Trophoblast cell (in vitro differentiated cells and primary cell): Measurements from ENCODE around the gene MRTFB.
A peak's percentile ranks its signal among the peaks of the same experiment; 100 is the strongest.

Source experiments
- DNase-seq, 2 donors: peaks; one replicate each; pipeline ENCODE4 v3.0.0-alpha.2; 2016
- H2AFZ ChIP-seq: 2 replicates; pipeline ENCODE4 v1.6.1; 2013; ENCODE audit warnings: low read length, moderate library complexity, mild to moderate bottlenecking; ENCODE audit not compliant: insufficient read depth, poor library complexity
- H2AK5ac ChIP-seq: 2 replicates; pipeline ENCODE4 v1.6.1; 2013; ENCODE audit warnings: mild to moderate bottlenecking, low read length
- H2BK120ac ChIP-seq: 2 replicates; pipeline ENCODE4 v1.6.1; 2013; ENCODE audit warnings: low read length, mild to moderate bottlenecking, moderate library complexity; ENCODE audit not compliant: insufficient read depth, poor library complexity
- H2BK12ac ChIP-seq: 2 replicates; pipeline ENCODE4 v1.6.1; 2013; ENCODE audit warnings: mild to moderate bottlenecking, low read length, moderate library complexity
- H2BK5ac ChIP-seq: 2 replicates; pipeline ENCODE4 v1.6.1; 2013; ENCODE audit warnings: low read length, low read depth, moderate library complexity, mild to moderate bottlenecking; ENCODE audit not compliant: poor library complexity
- H3K14ac ChIP-seq: 2 replicates; pipeline ENCODE4 v1.6.1; 2013; ENCODE audit warnings: mild to moderate bottlenecking, low read length
- H3K18ac ChIP-seq: 2 replicates; pipeline ENCODE4 v1.6.1; 2013; ENCODE audit warnings: mild to moderate bottlenecking, low read length
- H3K23ac ChIP-seq: 2 replicates; pipeline ENCODE4 v1.6.1; 2013; ENCODE audit warnings: low read length
- H3K27ac ChIP-seq: 2 replicates; pipeline ENCODE4 v1.5.1; 2013; ENCODE audit warnings: low read depth, mild to moderate bottlenecking, inconsistent platforms, low read length, moderate library complexity
- H3K27me3 ChIP-seq: 2 replicates; pipeline ENCODE4 v1.6.1; 2013; ENCODE audit warnings: inconsistent platforms, mild to moderate bottlenecking, low read length, moderate library complexity; ENCODE audit not compliant: insufficient read depth
- H3K36me3 ChIP-seq, 2 experiments: 1 replicate in 1 of 2; 2 replicates in 1 of 2; pipeline ENCODE4 v1.6.1; 2013; ENCODE audit warnings: low read length in 2 of 2, mild to moderate bottlenecking in 2 of 2, moderate library complexity in 1 of 2; ENCODE audit not compliant: insufficient read depth in 2 of 2, control insufficient read depth in 1 of 2
- H3K4ac ChIP-seq: 2 replicates; pipeline ENCODE4 v1.6.1; 2013; ENCODE audit warnings: low read depth, mild to moderate bottlenecking, low read length, moderate library complexity
- H3K4me1 ChIP-seq, 2 experiments: 1 replicate in 1 of 2; 2 replicates in 1 of 2; pipeline ENCODE4 v1.6.1; 2013; ENCODE audit warnings: low read length in 2 of 2, mild to moderate bottlenecking in 2 of 2, moderate library complexity in 1 of 2; ENCODE audit not compliant: insufficient read depth in 2 of 2, control insufficient read depth in 1 of 2
- H3K4me2 ChIP-seq: 2 replicates; pipeline ENCODE4 v1.6.1; 2013; ENCODE audit warnings: inconsistent platforms, mild to moderate bottlenecking, low read length, moderate library complexity
- H3K4me3 ChIP-seq: 2 replicates; pipeline ENCODE4 v1.5.1; 2013; ENCODE audit warnings: mild to moderate bottlenecking, low read depth, low read length, inconsistent platforms
- H3K79me1 ChIP-seq: one replicate; pipeline ENCODE4 v1.6.1; 2013; ENCODE audit warnings: low read length
- H3K79me2 ChIP-seq: 2 replicates; pipeline ENCODE4 v1.6.1; 2013; ENCODE audit warnings: low read length, mild to moderate bottlenecking; ENCODE audit not compliant: control insufficient read depth, insufficient read depth, poor library complexity
- H3K9ac ChIP-seq: 2 replicates; pipeline ENCODE4 v1.6.1; 2013; ENCODE audit warnings: mild to moderate bottlenecking, low read length
- H3K9me3 ChIP-seq: 2 replicates; pipeline ENCODE4 v1.6.1; 2013; ENCODE audit warnings: low read depth, mild to moderate bottlenecking, control low read depth, inconsistent platforms, low read length; ENCODE audit not compliant: insufficient read depth
- H4K12ac ChIP-seq: 2 replicates; pipeline ENCODE4 v1.6.1; 2013; ENCODE audit warnings: low read depth, mild to moderate bottlenecking, low read length, moderate library complexity
- H4K8ac ChIP-seq: 2 replicates; pipeline ENCODE4 v1.6.1; 2013; ENCODE audit warnings: low read depth, mild to moderate bottlenecking, low read length, moderate library complexity
- H4K91ac ChIP-seq: one replicate; pipeline ENCODE4 v1.6.1; 2013; ENCODE audit warnings: low read depth, mild to moderate bottlenecking, low read length, moderate library complexity
- WGBS: extraction: QIAGEN DNeasy Blood & Tissue Kit; methylation state at CpG from one replicate; pipeline ENCODE4 v1.1.7; 2013; ENCODE audit warnings: missing lambda C conversion rate; ENCODE audit not compliant: insufficient read length, insufficient coverage; ENCODE audit errors: extremely low coverage; 5-methylcytosine and 5-hydroxymethylcytosine counted together

MRTFB gene

DNA sequence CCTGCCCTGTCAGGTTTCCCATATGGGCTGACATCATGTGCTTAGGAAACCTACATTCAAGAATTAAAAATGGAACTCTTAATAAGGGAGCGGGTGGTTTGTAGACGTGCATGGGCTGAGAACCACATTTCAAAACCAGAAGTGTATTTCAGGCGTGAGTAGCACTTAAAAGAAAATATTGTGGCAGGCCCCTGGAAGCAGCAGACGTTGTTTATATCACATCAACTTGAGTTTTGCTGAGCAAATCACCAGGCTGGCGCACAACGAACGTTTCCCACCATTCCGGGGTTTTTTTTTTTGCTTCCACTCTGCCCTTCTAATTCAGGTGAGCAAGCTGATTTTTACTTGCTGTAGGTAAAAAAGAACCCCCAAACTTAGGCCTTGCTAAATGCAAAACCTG is 220.2 kb downstream of the MRTFB start:
- Histone ChIP-seq H3K36me3 (no peaks in the 10 kb centered on the region), H3K27ac (no peak overlapping the region), H3K27me3 (no peaks in the 10 kb centered on the region), H3K4me2 (no peak overlapping the region), H3K79me1 (no peaks in the 10 kb centered on the region), H4K12ac (no peak overlapping the region), H4K8ac (no peak overlapping the region), H3K14ac (no peak overlapping the region), H2AFZ (no peak overlapping the region), H3K23ac (no peak overlapping the region), H3K4me1 (peaks cover 0 to 5% of the 10 kb centered on the region in 2 experiments), H3K9me3 (peaks cover 4% of the 10 kb centered on the region), H4K91ac (no peak overlapping the region), H3K18ac (no peak overlapping the region), H3K4me3 (no peak overlapping the region), H3K4ac (no peak overlapping the region), H2BK12ac (no peak overlapping the region), H2AK5ac (no peak overlapping the region), H2BK5ac (no peak overlapping the region), H3K79me2 (no peaks in the 10 kb centered on the region), H3K9ac (peak overlapping the region; percentile 47), H2BK120ac (no peak overlapping the region)
- DNase-seq = no peak
- no CpG with 5 or more reads among the region's 8 CpGs for WGBS

DNA sequence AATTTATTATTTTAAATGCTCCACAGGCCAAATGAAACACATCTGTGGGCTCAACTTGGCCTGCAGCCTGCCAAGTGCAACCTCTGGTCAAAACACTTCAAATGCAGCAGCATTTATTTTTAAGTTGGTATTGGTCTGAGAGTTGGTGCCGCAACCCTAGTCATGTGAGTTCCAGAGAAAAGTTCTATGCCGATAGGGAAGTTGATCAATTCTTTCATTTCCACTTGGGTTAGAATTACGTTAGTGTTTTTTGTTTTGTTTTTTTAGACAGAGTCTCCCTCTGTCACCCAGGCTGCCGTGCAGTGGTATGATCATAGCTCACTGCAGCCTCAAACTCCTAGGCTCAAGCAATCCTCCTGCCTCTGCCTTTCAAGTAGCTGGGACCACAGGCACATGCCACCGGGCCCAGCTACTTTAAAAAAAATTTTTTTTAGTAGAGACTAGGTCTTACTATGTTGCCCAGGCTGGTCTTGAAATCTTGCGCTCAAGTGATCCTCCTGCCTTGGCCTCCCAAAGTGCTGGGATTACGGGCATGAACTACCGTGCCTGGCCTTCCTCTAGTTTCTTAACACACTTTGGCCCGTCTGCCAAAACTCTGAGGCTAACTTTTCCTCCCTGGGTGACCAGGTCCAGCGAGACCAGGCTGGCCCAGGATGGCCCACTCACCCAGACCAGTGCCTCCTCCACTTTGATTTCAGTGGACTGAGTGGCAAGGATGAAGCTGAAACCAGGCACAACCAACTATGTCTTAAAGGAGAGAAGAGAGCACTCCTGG is 221.1 kb downstream of the MRTFB start:
- Histone ChIP-seq H2AK5ac (no peak overlapping the region), H3K4me3 (no peak overlapping the region), H3K23ac (no peak overlapping the region), H3K9ac (no peak overlapping the region), H3K4ac (no peak overlapping the region), H3K9me3 (peaks cover 4% of the 10 kb centered on the region), H3K27me3 (no peaks in the 10 kb centered on the region), H3K27ac (no peak overlapping the region), H4K91ac (no peak overlapping the region), H3K4me2 (no peak overlapping the region), H3K18ac (no peak overlapping the region), H2BK12ac (no peak overlapping the region), H3K36me3 (no peaks in the 10 kb centered on the region), H2AFZ (no peak overlapping the region), H3K4me1 (no peaks in the 10 kb centered on the region), H3K79me1 (no peaks in the 10 kb centered on the region), H3K14ac (no peak overlapping the region), H2BK120ac (no peak overlapping the region), H2BK5ac (no peak overlapping the region), H4K12ac (no peak overlapping the region), H4K8ac (no peak overlapping the region), H3K79me2 (no peaks in the 10 kb centered on the region)
- no peak for DNase-seq
- WGBS = no CpG with 5 or more reads among the region's 10 CpGs

DNA sequence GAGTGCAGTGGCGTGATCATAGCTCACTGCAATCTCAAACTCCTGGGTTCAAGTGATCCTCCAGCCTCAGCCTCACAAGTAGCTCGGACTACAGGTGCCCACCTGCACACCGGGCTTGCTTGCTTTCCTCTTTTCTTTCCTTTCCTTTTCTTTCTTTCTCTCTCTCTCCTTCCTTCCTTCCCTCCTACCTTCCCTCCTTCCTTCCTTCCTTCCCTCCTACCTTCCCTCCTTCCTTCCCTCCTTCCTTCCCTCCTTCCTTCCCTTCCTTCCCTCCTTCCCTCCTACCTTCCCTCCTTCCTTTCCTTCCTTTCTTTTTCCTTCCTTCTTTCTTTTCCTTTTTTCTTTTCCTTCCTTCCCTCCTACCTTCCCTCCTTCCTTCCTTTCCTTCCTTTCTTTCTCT is 225.5 kb downstream of the MRTFB start:
- Histone ChIP-seq H4K12ac (no peak overlapping the region), H4K91ac (no peak overlapping the region), H3K4me1 (peaks cover 5 to 6% of the 10 kb centered on the region in 2 experiments), H3K9me3 (no peaks in the 10 kb centered on the region), H3K27ac (no peak overlapping the region), H3K4me3 (no peak overlapping the region), H3K4ac (no peak overlapping the region), H2BK12ac (no peak overlapping the region), H2BK5ac (no peak overlapping the region), H3K36me3 (no peaks in the 10 kb centered on the region), H3K9ac (no peak overlapping the region), H3K14ac (no peak overlapping the region), H2BK120ac (no peak overlapping the region), H2AFZ (no peak overlapping the region), H3K4me2 (no peak overlapping the region), H4K8ac (no peak overlapping the region), H2AK5ac (no peak overlapping the region), H3K79me1 (peaks cover 7% of the 10 kb centered on the region), H3K23ac (no peak overlapping the region), H3K18ac (no peak overlapping the region), H3K27me3 (no peaks in the 10 kb centered on the region), H3K79me2 (peaks cover 2% of the 10 kb centered on the region)
- no CpG with 5 or more reads among the region's 3 CpGs for WGBS
- DNase-seq = no peak

DNA sequence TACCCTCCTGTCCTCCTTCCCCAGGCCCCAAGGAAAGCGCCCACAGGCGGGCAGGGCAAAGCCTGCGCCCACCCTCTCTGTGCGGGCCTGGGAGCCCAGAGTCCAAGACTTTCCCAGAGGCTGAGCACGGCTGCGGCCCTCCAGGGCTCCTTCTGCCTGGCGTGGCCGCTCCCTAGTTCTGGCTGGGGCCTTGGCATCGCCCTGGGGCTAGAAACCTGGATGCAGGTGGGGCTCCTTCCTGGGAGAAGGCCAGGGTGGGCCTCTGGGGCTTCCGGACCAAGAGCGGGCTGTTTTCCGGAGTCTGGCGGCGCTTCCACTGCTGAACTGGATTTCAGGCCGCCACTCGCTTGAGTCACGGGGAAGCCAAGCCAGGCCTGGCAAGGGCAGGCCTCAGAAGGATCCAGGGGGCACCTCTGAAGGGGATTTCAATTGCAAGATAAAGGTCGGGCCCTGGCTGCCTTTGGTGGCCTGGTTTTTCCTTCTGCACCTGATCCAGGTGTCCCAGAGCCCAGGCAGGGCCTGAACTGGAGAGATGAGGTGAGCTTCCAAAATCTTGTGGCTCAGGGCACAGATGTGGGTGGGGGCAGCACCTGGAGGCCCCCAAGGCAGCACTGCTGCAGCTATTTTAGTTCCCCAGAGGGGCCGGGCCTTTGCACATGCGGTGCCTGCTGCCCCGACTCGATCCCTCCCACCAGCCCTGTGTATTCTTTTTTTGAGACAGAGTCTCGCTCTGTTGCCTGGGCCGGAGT is 227.4 kb downstream of the MRTFB start:
- peaks cover 5 to 6% of the 10 kb centered on the region in 2 experiments for H3K4me1 ChIP-seq
- no peak overlapping the region for H2BK120ac ChIP-seq
- no peak overlapping the region for H3K18ac ChIP-seq
- no peak overlapping the region for H3K23ac ChIP-seq
- H3K36me3 ChIP-seq = no peaks in the 10 kb centered on the region
- WGBS = no CpG with 5 or more reads among the region's 24 CpGs
- no peaks in the 10 kb centered on the region for H3K27me3 ChIP-seq
- H2AK5ac ChIP-seq = no peak overlapping the region
- no peak overlapping the region for H3K14ac ChIP-seq
- no peak overlapping the region for H4K12ac ChIP-seq
- H3K79me2 ChIP-seq = peaks cover 15% of the 10 kb centered on the region
- H3K79me1 ChIP-seq = peaks cover 16% of the 10 kb centered on the region
- no peak overlapping the region for H2BK12ac ChIP-seq
- no peak overlapping the region for H2AFZ ChIP-seq
- DNase-seq = no peak
- no peak overlapping the region for H3K27ac ChIP-seq
- H3K4ac ChIP-seq = no peak overlapping the region
- no peak overlapping the region for H4K8ac ChIP-seq
- H3K9ac ChIP-seq = no peak overlapping the region
- H3K9me3 ChIP-seq = peaks cover 2% of the 10 kb centered on the region
- H3K4me2 ChIP-seq = no peak overlapping the region
- H3K4me3 ChIP-seq = no peak overlapping the region
- no peak overlapping the region for H4K91ac ChIP-seq
- no peak overlapping the region for H2BK5ac ChIP-seq
